Measurements from ENCODE around the gene ACLY. TPM values are rescaled to one million over a fixed set of nuclear protein-coding genes. Genes with fewer than 3 reads are reported as not detected.
A peak's percentile ranks its signal among the peaks of the same experiment; 100 is the strongest.

Gene ACLY
- total and polyA plus RNA-seq, 2 of the 13 experiments (the other 11 are each of a cell fraction or from before 2014, with no cell fraction given), result 111 to 218 TPM

DNA sequence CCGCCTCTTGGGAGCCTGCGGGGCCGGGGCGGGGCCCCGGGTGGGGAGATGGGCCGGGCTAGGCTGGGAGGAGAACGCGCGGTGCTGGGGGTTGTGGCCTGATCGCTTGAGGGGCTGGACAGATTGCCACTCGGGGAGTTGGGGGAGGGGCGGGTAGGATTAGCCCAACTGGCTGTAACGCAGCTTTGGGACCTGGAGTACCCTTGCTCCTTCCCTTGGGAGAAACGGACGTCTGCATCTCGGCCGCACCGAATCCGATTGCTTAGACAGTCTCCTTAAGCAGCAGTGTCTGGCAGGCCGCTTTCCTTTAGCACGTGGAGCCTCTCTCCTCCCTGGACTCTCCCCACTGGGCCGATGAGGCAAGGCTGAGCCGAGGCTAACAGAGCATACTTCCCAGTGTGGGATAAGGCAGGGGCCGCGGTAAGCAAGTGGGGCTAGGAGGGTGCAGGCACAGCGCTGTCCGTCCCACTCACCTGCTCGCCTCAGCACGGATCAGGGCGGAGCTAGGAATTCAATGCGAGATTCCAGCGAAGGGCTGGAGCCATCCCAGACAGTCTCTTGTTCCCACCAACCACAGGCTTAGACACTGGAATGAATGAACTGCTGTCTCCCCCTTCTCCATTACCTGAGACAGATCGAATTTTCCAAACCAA lies 540 bp upstream of the ACLY start (continued):
- TF ChIP-seq ZNF570 (CRISPR knock-in tag; IDR thresholded peaks at IDR 0.05; ENCODE audit: borderline replicate concordance) (no peak), ZNF552 (CRISPR knock-in tag; IDR thresholded peaks at IDR 0.05; ENCODE audit: borderline replicate concordance) (peak; percentile 81; the same call in 1 of the 2 replicates), JUND (CRISPR knock-in tag; IDR thresholded peaks at IDR 0.05) (no peak; the same call in 1 of the 2 replicates), HOXA7 (CRISPR knock-in tag; IDR thresholded peaks at IDR 0.05) (no peak), ZNF572 (CRISPR knock-in tag; IDR thresholded peaks at IDR 0.05) (no peak), RFX3 (CRISPR knock-in tag; IDR thresholded peaks at IDR 0.05) (no peak), ZNF75D (CRISPR knock-in tag; IDR thresholded peaks at IDR 0.05; ENCODE audit: borderline replicate concordance) (no peak), LCORL (IDR thresholded peaks at IDR 0.05) (no peak), LCORL (CRISPR knock-in tag; IDR thresholded peaks at IDR 0.05) (peak; percentile 67), HIVEP1 (CRISPR knock-in tag; IDR thresholded peaks at IDR 0.05) (peak; percentile 43), ZNF431 (CRISPR knock-in tag; IDR thresholded peaks at IDR 0.05; ENCODE audit: borderline replicate concordance, low read depth) (no peak; the same call in 1 of the 2 replicates)
- TF ChIP-seq, protein P1, sequence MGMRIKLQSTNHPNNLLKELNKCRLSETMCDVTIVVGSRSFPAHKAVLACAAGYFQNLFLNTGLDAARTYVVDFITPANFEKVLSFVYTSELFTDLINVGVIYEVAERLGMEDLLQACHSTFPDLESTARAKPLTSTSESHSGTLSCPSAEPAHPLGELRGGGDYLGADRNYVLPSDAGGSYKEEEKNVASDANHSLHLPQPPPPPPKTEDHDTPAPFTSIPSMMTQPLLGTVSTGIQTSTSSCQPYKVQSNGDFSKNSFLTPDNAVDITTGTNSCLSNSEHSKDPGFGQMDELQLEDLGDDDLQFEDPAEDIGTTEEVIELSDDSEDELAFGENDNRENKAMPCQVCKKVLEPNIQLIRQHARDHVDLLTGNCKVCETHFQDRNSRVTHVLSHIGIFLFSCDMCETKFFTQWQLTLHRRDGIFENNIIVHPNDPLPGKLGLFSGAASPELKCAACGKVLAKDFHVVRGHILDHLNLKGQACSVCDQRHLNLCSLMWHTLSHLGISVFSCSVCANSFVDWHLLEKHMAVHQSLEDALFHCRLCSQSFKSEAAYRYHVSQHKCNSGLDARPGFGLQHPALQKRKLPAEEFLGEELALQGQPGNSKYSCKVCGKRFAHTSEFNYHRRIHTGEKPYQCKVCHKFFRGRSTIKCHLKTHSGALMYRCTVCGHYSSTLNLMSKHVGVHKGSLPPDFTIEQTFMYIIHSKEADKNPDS (CRISPR knock-in tag; IDR thresholded peaks at IDR 0.05), result no peak
- TF ChIP-seq, protein P2, sequence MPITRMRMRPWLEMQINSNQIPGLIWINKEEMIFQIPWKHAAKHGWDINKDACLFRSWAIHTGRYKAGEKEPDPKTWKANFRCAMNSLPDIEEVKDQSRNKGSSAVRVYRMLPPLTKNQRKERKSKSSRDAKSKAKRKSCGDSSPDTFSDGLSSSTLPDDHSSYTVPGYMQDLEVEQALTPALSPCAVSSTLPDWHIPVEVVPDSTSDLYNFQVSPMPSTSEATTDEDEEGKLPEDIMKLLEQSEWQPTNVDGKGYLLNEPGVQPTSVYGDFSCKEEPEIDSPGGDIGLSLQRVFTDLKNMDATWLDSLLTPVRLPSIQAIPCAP (CRISPR knock-in tag; IDR thresholded peaks at IDR 0.05; ENCODE audit: low read depth), result no peak
- TF ChIP-seq, protein P3, sequence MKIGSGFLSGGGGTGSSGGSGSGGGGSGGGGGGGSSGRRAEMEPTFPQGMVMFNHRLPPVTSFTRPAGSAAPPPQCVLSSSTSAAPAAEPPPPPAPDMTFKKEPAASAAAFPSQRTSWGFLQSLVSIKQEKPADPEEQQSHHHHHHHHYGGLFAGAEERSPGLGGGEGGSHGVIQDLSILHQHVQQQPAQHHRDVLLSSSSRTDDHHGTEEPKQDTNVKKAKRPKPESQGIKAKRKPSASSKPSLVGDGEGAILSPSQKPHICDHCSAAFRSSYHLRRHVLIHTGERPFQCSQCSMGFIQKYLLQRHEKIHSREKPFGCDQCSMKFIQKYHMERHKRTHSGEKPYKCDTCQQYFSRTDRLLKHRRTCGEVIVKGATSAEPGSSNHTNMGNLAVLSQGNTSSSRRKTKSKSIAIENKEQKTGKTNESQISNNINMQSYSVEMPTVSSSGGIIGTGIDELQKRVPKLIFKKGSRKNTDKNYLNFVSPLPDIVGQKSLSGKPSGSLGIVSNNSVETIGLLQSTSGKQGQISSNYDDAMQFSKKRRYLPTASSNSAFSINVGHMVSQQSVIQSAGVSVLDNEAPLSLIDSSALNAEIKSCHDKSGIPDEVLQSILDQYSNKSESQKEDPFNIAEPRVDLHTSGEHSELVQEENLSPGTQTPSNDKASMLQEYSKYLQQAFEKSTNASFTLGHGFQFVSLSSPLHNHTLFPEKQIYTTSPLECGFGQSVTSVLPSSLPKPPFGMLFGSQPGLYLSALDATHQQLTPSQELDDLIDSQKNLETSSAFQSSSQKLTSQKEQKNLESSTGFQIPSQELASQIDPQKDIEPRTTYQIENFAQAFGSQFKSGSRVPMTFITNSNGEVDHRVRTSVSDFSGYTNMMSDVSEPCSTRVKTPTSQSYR (CRISPR knock-in tag; IDR thresholded peaks at IDR 0.05; ENCODE audit: borderline replicate concordance), result peak; percentile 92

Data from HepG2 (cell line).